Activated CD4-positive, CD25-positive, alpha-beta regulatory T cell treated with anti-CD3 and anti-CD28 coated beads, Interleukin-2, amount 50 U/mL, for 24 hours (primary cell): ENCODE results near the gene ALPP.

Source experiments
- ATAC-seq, 2 donors: fragments of 150-1000 bp; cut with Tn5 transposase; one replicate each; pipeline ENCODE4 v1.10.0; 2021; ENCODE audit warnings: mild to moderate bottlenecking in 1 of 2, moderate library complexity in 1 of 2

The ALPP gene

DNA sequence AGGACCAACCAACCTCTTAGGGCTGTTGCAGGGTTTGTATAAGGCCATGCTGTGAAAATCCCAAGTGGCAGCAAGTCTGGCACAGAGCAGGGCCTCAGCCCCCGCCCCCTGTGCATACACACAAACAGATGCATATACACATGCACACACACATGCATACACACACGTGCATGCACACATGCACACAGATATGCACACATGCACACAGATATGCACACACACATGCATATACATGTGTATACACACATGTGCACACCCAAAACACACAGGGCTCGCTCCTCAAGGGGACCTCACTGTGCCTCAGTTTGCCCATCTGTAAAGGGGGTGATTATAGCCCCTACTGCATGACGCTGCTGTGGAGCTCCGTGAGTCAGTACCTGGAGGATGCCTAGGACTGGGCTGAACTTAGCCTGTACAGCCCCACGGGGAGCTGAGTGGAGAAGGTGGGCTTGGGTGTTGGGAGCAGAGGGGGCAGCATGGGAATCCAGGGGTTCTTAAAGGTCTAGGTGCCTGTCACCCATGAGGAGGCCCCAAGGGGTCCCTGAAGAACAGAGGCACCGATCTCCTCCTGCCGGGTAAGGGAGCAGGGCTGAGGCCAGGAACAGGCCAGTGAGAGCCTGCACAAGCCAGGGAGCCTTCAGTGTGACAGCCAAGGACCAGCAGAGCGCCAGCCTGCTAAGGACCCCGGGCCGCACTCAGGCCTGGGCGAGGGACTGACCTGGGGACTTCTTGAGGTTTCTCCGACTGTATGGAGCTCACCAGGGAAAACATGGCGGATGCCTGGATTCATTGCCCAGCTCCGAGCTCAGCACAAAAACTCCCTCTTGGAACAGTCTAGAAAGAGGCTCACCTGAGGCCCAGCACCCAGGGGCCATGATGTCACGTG, 53.4 kb downstream of the ALPP start:
- no peak for ATAC-seq
